IPS-15b (cell line): ENCODE data around the gene ZNHIT3.
"Not testable (repeated sequence)": the region's sequence is repeated elsewhere in the genome, so short reads cannot be mapped to it uniquely, and the experiment has no call there.

Source experiments
- H3K27me3 ChIP-seq: one replicate; pipeline ENCODE4 v1.6.1; 2013; ENCODE audit warnings: low read length; ENCODE audit not compliant: control insufficient read depth, insufficient read depth
- H3K36me3 ChIP-seq: one replicate; pipeline ENCODE4 v1.6.1; 2013; ENCODE audit warnings: low read length; ENCODE audit not compliant: control insufficient read depth, insufficient read depth
- H3K4me1 ChIP-seq: one replicate; pipeline ENCODE4 v1.6.1; 2013; ENCODE audit warnings: mild to moderate bottlenecking, low read length; ENCODE audit not compliant: control insufficient read depth, insufficient read depth
- H3K4me3 ChIP-seq: one replicate; pipeline ENCODE4 v1.5.1; 2013; ENCODE audit warnings: low read depth, low read length
- H3K9ac ChIP-seq: one replicate; pipeline ENCODE4 v1.6.1; 2013; ENCODE audit warnings: low read depth, mild to moderate bottlenecking, low read length
- H3K9me3 ChIP-seq: one replicate; pipeline ENCODE4 v1.6.1; 2013; ENCODE audit warnings: mild to moderate bottlenecking, low read length; ENCODE audit not compliant: control insufficient read depth, insufficient read depth

ZNHIT3 gene

DNA sequence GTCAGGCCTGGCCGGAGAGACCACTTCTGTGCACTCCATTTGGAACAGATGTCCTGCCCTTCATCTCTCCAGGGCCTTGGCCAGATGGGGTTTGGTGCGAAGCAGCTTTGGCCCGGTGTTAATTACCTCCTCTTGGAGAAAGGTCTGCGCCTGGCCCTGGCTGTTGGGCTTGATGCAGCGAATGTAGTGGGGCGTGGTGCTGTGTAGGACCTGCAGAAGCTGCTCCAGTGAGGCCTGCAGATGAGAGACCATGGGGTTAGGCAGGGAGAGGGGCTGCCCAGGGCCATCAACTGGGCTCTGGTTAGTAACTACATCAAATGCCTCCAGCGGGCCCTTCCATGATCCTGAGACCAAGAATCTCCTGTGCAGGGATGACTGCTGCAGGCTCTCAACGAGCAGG is 18.7 kb downstream of the ZNHIT3 start:
- Histone ChIP-seq H3K4me1 (no peaks in the 10 kb centered on the region), H3K9me3 (no peaks in the 10 kb centered on the region), H3K27me3 (no peaks in the 10 kb centered on the region), H3K36me3 (peaks cover 80% of the 10 kb centered on the region), H3K9ac (no peak overlapping the region), H3K4me3 (no peak overlapping the region)

DNA sequence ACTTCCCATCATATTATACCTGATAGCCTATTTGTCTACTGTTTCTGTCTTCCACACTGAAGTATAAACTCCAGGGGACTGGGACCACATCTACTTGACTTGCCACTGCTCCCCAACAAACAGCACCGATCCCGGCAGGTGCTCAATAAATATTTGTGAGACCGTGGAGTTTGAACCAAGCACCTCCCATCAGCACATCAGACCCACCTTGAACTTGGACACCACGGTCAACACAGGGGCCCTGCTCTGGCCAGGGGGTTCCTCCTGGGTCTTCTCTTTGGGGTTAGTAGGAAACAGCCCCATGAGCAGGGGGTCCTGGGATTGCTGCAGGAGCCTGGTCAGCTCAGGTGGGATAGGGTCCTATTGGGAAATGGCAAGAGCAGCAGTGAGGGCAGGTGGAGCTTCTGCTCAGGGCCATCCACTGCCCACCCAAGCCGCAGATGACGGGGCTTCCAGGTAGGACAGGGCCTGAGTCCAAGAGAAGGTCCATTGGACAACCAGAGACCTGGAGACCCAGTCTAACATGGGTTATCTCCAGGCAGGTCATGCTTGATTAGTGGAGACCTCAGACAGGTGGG is 19.9 kb downstream of the ZNHIT3 start:
- Histone ChIP-seq H3K4me3 (no peak overlapping the region), H3K9ac (no peak overlapping the region), H3K36me3 (peaks cover 81% of the 10 kb centered on the region), H3K27me3 (no peaks in the 10 kb centered on the region), H3K9me3 (no peaks in the 10 kb centered on the region), H3K4me1 (no peaks in the 10 kb centered on the region)

DNA sequence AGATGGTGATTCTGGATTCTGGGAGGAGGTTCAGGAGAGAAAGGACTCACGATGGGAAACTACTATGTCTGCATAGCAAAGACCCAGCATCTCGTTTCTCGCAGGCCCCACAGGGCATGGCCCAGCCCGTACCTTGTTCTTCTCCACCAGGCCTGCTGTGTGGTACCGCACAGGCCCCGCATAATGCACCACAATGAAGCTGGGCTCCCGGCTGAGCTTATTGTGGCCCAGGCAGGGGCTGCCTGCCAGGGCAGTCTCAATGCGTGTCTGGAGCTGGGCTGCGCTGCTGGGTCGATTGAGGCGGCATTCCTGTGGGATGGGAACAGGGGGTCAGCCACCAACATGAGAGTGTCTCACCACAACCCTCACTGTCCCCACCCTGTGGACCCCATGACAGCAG is 20.4 kb downstream of the ZNHIT3 start:
- Histone ChIP-seq H3K4me1 (no peaks in the 10 kb centered on the region), H3K9ac (no peak overlapping the region), H3K9me3 (no peaks in the 10 kb centered on the region), H3K36me3 (peaks cover 80% of the 10 kb centered on the region), H3K27me3 (no peaks in the 10 kb centered on the region), H3K4me3 (no peak overlapping the region)

DNA sequence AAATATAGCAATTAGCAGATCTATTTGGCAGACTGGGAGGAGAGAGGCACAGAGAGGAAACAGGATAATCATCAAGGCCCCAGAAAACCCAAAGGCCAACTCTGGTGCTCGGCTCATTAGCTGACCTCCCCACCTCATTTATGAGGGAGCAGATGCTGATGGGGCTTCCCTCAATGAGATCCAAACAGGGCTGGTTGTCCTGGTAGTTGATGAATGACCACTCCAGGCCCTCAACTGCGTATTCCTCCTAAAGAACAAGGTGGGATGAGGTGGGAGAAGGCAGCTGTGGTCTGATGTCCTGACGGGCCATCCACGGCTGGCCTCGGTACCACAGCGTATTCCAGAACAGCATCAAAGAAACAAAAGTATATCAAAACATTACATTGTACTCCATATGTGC is 20.8 kb downstream of the ZNHIT3 start:
- H3K27me3 ChIP-seq = no peaks in the 10 kb centered on the region
- H3K9ac ChIP-seq = no peak overlapping the region
- no peak overlapping the region for H3K4me3 ChIP-seq
- H3K36me3 ChIP-seq = peaks cover 80% of the 10 kb centered on the region
- H3K9me3 ChIP-seq = no peaks in the 10 kb centered on the region
- H3K4me1 ChIP-seq = no peaks in the 10 kb centered on the region

DNA sequence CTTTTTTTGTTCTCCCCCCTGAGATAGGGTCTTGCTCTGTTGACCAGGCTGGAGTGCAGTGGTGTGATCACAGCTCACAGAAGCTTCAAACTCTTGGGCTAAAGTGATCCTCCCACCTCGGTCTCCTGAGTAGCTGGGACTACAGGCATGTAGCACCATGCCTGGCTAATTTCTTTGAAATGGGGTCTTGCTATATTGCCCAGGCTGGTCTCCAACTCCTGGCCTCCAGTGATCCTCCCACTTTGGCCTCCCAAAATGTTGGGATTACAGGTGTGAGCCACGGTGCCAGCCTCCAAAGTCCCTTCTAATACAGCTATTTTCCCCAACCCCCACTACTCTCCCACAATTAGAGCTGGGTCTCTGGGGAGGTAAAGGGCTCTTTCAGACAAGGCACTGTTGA is 22.0 kb downstream of the ZNHIT3 start:
- H3K4me1 ChIP-seq, H3K9ac ChIP-seq, H3K9me3 ChIP-seq, H3K4me3 ChIP-seq, H3K27me3 ChIP-seq: not testable (repeated sequence)
- H3K36me3 ChIP-seq = peaks cover 81% of the 10 kb centered on the region

DNA sequence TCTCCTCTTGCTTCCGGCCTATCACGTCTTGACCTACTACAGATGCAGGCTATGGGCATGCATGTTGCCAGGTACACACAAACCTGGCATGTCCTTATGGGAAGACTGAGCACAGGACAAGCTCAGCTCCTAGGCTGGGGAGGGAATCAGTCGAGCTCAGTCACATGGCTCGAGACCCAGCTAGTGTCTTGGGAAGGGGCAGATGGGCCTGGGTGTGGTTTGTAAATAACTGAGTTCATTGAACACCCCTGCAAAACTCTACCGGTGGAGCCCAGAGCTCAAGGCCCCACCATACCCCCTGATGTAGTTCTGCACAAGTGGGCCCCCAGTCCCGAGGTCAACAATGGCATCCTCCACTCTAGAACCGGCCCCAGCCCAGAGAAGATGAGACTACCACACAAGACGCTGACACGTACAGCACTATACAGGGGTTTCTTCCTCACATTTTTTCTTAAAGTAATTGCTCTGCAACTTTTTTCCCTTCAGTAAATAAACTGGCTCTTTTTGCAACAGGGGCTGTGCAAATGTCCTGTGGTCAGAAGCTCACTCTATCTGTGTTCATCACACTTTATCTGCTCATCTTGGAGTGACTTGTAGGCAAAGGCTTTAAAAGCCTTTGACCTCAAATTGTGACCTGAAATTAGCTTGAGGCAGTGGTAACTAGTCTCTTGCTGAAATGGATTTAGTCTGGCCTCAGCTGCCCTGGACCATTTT is 22.9 kb downstream of the ZNHIT3 start:
- H3K9ac ChIP-seq = no peak overlapping the region

DNA sequence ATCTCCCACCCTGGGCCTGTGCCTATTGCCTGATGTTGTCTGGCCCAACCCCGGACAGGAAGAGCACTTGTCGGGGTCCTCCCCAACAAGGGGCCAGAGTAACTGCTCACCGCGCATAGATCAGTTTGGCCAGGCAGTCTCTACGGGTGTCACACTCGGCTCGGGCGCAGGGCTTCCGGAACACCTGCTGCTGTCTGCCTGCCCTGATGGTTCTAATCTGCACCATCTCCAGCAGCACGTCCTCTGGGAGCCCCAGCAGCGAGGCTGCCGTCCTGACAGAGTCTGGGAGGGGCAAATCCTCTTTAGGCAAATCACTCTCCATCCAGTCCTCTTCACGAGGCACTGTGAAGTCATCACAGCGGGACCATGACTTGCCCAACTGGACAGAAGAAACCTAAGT is 24.2 kb downstream of the ZNHIT3 start:
- Histone ChIP-seq H3K4me1 (no peaks in the 10 kb centered on the region), H3K4me3 (no peak overlapping the region), H3K9me3 (no peaks in the 10 kb centered on the region), H3K27me3 (no peaks in the 10 kb centered on the region), H3K9ac (no peak overlapping the region), H3K36me3 (peaks cover 74% of the 10 kb centered on the region)

More for the DNA sequence above, 22.9 kb downstream of the ZNHIT3 start:
- Histone ChIP-seq H3K4me3 (no peak overlapping the region), H3K36me3 (peaks cover 78% of the 10 kb centered on the region), H3K27me3 (no peaks in the 10 kb centered on the region), H3K4me1 (no peaks in the 10 kb centered on the region), H3K9me3 (no peaks in the 10 kb centered on the region)

DNA sequence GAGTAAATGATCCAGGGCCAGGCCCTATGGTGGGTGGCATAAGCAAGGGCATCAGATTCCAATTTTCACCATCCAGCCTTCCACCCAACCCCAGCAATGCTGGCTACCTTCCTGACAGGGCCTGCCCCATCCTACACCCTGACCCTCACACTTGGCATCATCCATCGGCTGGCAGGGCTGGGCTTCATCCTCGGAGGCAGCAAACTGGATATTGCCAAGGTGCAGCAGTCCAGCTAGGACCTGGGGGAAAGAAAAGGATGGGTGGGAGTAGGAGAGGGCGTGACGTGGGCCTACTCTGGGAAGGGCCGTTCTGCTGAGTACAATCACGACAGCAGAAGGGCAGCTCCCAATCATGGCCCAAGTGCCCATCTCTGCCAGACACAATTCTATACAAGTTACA is 24.7 kb downstream of the ZNHIT3 start:
- peaks cover 68% of the 10 kb centered on the region for H3K36me3 ChIP-seq
- H3K9ac ChIP-seq = no peak overlapping the region
- H3K9me3 ChIP-seq = no peaks in the 10 kb centered on the region
- no peaks in the 10 kb centered on the region for H3K4me1 ChIP-seq
- H3K4me3 ChIP-seq = no peak overlapping the region
- no peaks in the 10 kb centered on the region for H3K27me3 ChIP-seq

DNA sequence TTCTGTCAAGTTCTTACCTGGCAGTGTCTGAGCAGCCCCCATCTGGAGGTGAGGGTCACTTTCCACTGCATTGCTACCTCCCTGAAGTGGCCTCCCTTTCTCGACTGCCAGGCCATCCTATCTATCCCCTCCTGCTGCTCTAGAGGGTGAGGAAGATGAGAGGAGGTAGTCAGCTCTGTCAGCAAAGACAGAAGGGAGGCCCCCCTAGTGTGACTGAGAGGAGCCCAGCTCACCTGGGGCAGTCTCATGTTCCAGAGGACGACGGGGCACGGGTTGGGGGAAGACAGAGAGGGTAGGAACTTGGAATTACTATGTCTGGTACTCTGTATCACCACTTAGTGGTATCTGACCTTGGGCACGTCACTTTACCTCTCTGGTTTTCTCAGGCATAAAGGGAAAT is 26.2 kb downstream of the ZNHIT3 start:
- Histone ChIP-seq H3K27me3 (no peaks in the 10 kb centered on the region), H3K9me3 (no peaks in the 10 kb centered on the region), H3K9ac (no peak overlapping the region), H3K36me3 (peaks cover 56% of the 10 kb centered on the region), H3K4me3 (no peak overlapping the region), H3K4me1 (no peaks in the 10 kb centered on the region)

DNA sequence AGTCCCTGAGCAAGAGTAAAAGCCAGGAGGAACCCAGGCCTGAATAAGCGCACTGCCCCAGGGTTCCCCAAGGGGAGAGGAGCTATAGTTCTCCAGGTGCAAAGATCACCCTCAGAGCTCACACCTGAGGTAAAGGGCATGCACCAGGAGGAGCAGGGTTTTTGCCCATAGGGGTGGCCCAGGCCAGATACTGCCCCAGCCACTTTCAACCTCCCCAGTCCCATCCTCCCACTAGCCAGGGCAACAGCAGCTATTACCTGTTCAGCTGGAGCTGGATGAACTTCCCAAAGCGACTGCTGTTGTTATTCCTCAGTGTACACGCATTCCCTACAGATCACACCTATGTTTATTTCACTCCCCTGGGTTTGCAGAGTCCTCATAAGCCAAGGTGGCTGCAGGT is 28.4 kb downstream of the ZNHIT3 start:
- Histone ChIP-seq H3K9ac (no peak overlapping the region), H3K36me3 (peaks cover 41% of the 10 kb centered on the region), H3K4me1 (no peaks in the 10 kb centered on the region), H3K9me3 (no peaks in the 10 kb centered on the region), H3K4me3 (no peak overlapping the region), H3K27me3 (no peaks in the 10 kb centered on the region)

DNA sequence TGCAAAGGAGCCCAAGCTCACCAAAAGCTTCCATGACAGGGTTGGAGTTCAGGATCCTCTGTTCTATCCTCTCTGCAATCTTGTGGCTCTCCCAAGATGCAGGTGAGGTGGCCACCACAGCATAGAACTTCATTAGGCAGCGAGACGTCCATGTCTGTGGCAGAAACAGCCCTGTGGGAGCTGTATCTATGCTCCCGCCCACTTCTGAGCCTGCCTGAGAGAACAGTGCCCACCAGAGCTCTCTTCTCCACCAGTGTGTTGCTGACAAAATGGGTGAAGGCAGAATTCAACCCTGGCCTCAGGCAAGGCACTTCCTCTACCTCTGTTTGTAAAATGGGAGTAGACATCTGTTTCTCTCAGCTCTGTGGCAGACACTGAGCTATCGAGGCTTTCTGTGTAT is 29.4 kb downstream of the ZNHIT3 start:
- Histone ChIP-seq H3K9ac (no peak overlapping the region), H3K9me3 (no peaks in the 10 kb centered on the region), H3K36me3 (peaks cover 31% of the 10 kb centered on the region), H3K4me3 (no peak overlapping the region), H3K27me3 (no peaks in the 10 kb centered on the region), H3K4me1 (no peaks in the 10 kb centered on the region)

DNA sequence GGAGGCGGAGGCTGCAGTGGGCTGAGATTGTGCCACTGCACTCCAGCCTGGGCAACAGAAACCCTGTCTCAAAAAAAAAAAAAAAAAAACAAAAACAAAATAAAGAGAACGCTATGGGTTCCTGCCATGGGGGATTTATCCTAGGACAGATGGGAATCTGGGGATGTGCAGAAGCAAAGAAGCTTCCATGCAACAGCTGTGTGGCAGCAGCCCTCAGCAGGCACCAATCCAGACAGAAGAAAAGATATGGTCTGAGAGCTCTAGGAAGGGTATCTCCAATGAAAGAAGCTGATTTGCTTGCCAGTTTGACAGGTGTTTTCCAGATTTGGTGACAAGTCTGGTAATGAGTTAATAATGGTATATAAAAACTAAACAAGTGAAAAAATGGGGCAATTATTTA is 36.6 kb downstream of the ZNHIT3 start:
- H3K4me1 ChIP-seq = no peaks in the 10 kb centered on the region
- H3K36me3 ChIP-seq = peaks cover 33% of the 10 kb centered on the region
- H3K9me3 ChIP-seq = no peaks in the 10 kb centered on the region
- no peaks in the 10 kb centered on the region for H3K27me3 ChIP-seq
- H3K9ac ChIP-seq = no peak overlapping the region
- H3K4me3 ChIP-seq = no peak overlapping the region
